SK-N-SH treated with all-trans-retinoic acid at 6 μM for 48 hours (cell line): ENCODE data around the gene FN1.
A peak's percentile ranks its signal among the peaks of the same experiment; 100 is the strongest.

Source experiments
- ATAC-seq: fragments of 200-7000 bp; cut with Tn5 transposase; 3 replicates; pipeline ENCODE4 v1.9.1; 2020; ENCODE audit warnings: mild to moderate bottlenecking, moderate library complexity
- ARNTL ChIP-seq: fragments of 450-650 bp; formaldehyde crosslinking; IDR thresholded peaks from 2 replicates; pipeline ENCODE4 v1.5.0; 2020; ENCODE audit warnings: low read depth, mild to moderate bottlenecking, moderate library complexity, borderline replicate concordance
- BACH2 ChIP-seq: fragments of 250-450 bp; sonication (Bioruptor Pico); IDR thresholded peaks from 2 replicates; pipeline ENCODE4 v1.9.0; 2021; ENCODE audit warnings: mild to moderate bottlenecking, borderline replicate concordance
- CSDC2 ChIP-seq: fragments of 250-450 bp; sonication (Bioruptor Pico); IDR thresholded peaks from 2 replicates; pipeline ENCODE4 v1.5.0; 2020; ENCODE audit warnings: mild to moderate bottlenecking, moderate library complexity
- ESRRG ChIP-seq: fragments of 250-450 bp; sonication (Bioruptor Pico); IDR thresholded peaks from 2 replicates; pipeline ENCODE4 v1.6.1; 2021; ENCODE audit warnings: mild to moderate bottlenecking
- PPARA ChIP-seq: fragments of 250-450 bp; sonication (Bioruptor Pico); IDR thresholded peaks from 2 replicates; pipeline ENCODE4 v1.5.0; 2020; ENCODE audit warnings: mild to moderate bottlenecking, borderline replicate concordance
- RARB ChIP-seq: fragments of 250-450 bp; sonication (Bioruptor Pico); IDR thresholded peaks from 2 replicates; pipeline ENCODE4 v1.8.0; 2021; ENCODE audit warnings: mild to moderate bottlenecking, moderate library complexity
- TCF4 ChIP-seq: fragments of 250-450 bp; sonication (Bioruptor Pico); IDR thresholded peaks from 2 replicates; pipeline ENCODE4 v1.8.0; 2021; ENCODE audit warnings: mild to moderate bottlenecking, moderate library complexity, borderline replicate concordance
- TOX ChIP-seq: fragments of 250-450 bp; sonication (Bioruptor Pico); IDR thresholded peaks from 2 replicates; pipeline ENCODE4 v1.8.0; 2021; ENCODE audit warnings: mild to moderate bottlenecking, moderate library complexity, borderline replicate concordance
- ZC3H10 ChIP-seq: fragments of 250-450 bp; sonication (Bioruptor Pico); IDR thresholded peaks from 2 replicates; pipeline ENCODE4 v1.5.1; 2021; ENCODE audit warnings: mild to moderate bottlenecking, moderate library complexity
- ZFP3 ChIP-seq: fragments of 250-450 bp; sonication (Bioruptor Pico); IDR thresholded peaks from 2 replicates; pipeline ENCODE4 v1.5.0; 2020; ENCODE audit warnings: mild to moderate bottlenecking, moderate library complexity
- ZFP30 ChIP-seq: fragments of 450-650 bp; formaldehyde crosslinking; IDR thresholded peaks from 2 replicates; pipeline ENCODE4 v1.5.0; 2022; ENCODE audit warnings: mild to moderate bottlenecking, moderate library complexity
- ZNF565 ChIP-seq: fragments of 450-650 bp; formaldehyde crosslinking; conservative IDR thresholded peaks from 2 replicates; pipeline ENCODE4 v1.5.0; 2020; ENCODE audit warnings: low read depth, mild to moderate bottlenecking, moderate library complexity
- ZNF70 ChIP-seq: fragments of 450-650 bp; formaldehyde crosslinking; IDR thresholded peaks from 2 replicates; pipeline ENCODE4 v1.5.0; 2020; ENCODE audit warnings: mild to moderate bottlenecking, moderate library complexity
- ZNF8 ChIP-seq: fragments of 450-650 bp; formaldehyde crosslinking; IDR thresholded peaks from 2 replicates; pipeline ENCODE4 v1.5.0; 2020; ENCODE audit warnings: mild to moderate bottlenecking, moderate library complexity
- TF ChIP-seq, protein P1 (sequence below): fragments of 250-450 bp; sonication (Bioruptor Pico); IDR thresholded peaks from 2 replicates; pipeline ENCODE4 v1.5.0; 2020; ENCODE audit warnings: mild to moderate bottlenecking, moderate library complexity
- TF ChIP-seq, protein P2 (sequence below): fragments of 250-450 bp; sonication (Bioruptor Pico); IDR thresholded peaks from 2 replicates; pipeline ENCODE4 v1.8.0; 2020; ENCODE audit warnings: mild to moderate bottlenecking, moderate library complexity, borderline replicate concordance
- TF ChIP-seq, protein P3 (sequence below): fragments of 250-450 bp; sonication (Bioruptor Pico); IDR thresholded peaks from 2 replicates; pipeline ENCODE4 v1.5.1; 2020; ENCODE audit warnings: low read depth, mild to moderate bottlenecking, moderate library complexity

FN1 gene

DNA sequence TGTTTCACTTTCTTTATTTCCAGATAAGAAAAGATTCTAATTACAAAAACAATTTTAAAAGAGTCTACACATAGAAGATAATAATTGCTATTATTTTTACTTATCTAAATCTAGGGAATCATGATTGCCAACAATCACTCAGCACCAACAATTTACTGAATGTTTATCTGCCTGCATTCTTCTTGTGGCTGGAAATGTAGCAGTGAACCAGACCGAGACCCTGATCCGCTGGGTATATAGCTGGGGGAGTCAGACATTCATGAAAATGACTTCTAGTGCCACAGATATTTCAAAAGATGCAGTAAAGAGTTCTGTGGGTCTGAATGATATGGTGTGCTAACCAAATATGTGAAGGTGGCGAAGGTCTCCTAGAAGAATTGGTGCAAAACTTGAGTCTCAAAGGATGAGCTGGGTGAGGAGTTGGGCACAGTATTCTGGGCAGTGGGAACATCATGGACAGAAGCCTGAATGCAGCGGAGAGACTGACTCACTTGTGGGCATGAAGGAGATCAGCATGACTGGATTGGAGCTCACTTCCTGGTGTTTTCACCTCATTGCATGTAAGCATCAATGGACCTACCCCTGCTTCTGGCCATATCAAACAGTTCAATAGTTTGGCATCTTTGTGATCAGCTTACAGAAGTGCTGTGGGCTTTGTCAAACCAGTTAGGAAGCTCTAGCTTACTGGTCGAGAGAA is 26.1 kb upstream of the FN1 start (continued):
- TF ChIP-seq, protein P1, sequence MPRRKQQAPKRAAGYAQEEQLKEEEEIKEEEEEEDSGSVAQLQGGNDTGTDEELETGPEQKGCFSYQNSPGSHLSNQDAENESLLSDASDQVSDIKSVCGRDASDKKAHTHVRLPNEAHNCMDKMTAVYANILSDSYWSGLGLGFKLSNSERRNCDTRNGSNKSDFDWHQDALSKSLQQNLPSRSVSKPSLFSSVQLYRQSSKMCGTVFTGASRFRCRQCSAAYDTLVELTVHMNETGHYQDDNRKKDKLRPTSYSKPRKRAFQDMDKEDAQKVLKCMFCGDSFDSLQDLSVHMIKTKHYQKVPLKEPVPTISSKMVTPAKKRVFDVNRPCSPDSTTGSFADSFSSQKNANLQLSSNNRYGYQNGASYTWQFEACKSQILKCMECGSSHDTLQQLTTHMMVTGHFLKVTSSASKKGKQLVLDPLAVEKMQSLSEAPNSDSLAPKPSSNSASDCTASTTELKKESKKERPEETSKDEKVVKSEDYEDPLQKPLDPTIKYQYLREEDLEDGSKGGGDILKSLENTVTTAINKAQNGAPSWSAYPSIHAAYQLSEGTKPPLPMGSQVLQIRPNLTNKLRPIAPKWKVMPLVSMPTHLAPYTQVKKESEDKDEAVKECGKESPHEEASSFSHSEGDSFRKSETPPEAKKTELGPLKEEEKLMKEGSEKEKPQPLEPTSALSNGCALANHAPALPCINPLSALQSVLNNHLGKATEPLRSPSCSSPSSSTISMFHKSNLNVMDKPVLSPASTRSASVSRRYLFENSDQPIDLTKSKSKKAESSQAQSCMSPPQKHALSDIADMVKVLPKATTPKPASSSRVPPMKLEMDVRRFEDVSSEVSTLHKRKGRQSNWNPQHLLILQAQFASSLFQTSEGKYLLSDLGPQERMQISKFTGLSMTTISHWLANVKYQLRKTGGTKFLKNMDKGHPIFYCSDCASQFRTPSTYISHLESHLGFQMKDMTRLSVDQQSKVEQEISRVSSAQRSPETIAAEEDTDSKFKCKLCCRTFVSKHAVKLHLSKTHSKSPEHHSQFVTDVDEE (CRISPR knock-in tag): no peak
- TF ChIP-seq CSDC2 (CRISPR knock-in tag) (no peak), TOX (CRISPR knock-in tag) (no peak), PPARA (no peak), ESRRG (CRISPR knock-in tag) (no peak), ZNF70 (CRISPR knock-in tag) (no peak), ARNTL (CRISPR knock-in tag) (no peak)
- TF ChIP-seq, all 23 proteins: peak for 0

DNA sequence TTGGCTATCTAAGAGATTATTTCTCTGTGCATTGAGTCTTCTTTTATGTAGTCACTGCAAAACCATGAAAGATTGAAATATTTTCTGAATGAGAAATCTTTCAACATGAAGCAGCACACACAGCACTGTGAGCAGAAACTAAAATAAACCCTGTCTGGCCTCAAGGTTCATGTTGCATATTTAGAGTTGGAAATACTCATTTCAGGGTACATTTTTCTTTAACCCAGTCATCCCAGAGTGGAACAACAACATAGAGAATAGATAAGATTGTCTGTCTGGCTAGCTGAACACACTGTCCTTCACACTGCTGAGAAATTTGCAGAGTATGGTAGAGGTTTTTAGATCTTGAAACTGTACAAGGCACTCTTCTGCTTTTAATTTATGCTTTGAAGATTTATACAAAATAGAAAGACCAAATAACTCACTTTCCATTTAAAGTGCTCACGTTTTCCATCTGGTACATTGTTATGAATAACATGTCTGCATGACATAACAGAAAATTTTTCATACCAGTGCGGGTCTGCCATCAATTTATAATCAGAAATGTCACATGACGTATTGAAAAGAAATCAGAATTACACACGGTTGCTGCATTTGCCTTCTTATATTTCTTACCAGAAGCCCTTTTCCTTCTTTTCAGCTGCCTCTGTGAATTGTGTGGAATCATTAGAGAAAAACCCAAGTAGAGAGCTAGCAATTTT is 25.0 kb upstream of the FN1 start:
- TF ChIP-seq TOX (CRISPR knock-in tag) (no peak), ZC3H10 (CRISPR knock-in tag) (no peak), ZNF565 (CRISPR knock-in tag) (no peak), ARNTL (CRISPR knock-in tag) (no peak), ZNF70 (CRISPR knock-in tag) (no peak), BACH2 (CRISPR knock-in tag) (no peak), ESRRG (CRISPR knock-in tag) (no peak), ZFP30 (CRISPR knock-in tag) (no peak), ZNF8 (CRISPR knock-in tag) (no peak), TCF4 (no peak), ZFP3 (CRISPR knock-in tag) (no peak), RARB (CRISPR knock-in tag) (no peak), PPARA (no peak)
- TF ChIP-seq, protein P2, sequence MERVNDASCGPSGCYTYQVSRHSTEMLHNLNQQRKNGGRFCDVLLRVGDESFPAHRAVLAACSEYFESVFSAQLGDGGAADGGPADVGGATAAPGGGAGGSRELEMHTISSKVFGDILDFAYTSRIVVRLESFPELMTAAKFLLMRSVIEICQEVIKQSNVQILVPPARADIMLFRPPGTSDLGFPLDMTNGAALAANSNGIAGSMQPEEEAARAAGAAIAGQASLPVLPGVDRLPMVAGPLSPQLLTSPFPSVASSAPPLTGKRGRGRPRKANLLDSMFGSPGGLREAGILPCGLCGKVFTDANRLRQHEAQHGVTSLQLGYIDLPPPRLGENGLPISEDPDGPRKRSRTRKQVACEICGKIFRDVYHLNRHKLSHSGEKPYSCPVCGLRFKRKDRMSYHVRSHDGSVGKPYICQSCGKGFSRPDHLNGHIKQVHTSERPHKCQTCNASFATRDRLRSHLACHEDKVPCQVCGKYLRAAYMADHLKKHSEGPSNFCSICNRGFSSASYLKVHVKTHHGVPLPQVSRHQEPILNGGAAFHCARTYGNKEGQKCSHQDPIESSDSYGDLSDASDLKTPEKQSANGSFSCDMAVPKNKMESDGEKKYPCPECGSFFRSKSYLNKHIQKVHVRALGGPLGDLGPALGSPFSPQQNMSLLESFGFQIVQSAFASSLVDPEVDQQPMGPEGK (CRISPR knock-in tag): no peak
- ATAC-seq: peak; percentile 97

DNA sequence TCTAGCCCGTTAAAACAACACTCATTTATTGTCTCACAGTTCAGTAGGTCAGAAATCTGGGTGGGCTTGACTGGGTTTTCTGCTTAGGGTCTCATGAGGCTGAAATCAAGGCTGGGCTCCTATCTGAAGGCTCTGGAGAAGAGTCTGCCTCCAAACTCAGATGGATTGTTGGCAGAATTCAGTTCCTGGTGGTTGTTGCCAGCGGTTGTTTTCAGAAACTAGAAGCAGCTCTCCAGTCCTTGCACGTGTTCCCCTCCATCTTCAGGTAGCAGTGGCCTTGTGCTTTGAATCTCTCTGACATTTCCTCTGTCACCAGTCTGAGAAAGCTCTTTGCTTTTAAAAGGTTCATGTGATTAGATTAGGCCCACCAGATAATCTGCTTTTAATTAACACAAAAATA is 20.1 kb upstream of the FN1 start:
- TF ChIP-seq, protein P3, sequence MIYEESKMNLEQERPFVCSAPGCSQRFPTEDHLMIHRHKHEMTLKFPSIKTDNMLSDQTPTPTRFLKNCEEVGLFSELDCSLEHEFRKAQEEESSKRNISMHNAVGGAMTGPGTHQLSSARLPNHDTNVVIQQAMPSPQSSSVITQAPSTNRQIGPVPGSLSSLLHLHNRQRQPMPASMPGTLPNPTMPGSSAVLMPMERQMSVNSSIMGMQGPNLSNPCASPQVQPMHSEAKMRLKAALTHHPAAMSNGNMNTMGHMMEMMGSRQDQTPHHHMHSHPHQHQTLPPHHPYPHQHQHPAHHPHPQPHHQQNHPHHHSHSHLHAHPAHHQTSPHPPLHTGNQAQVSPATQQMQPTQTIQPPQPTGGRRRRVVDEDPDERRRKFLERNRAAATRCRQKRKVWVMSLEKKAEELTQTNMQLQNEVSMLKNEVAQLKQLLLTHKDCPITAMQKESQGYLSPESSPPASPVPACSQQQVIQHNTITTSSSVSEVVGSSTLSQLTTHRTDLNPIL (CRISPR knock-in tag): no peak
- TF ChIP-seq ZFP3 (CRISPR knock-in tag): no peak
- no peak for TF ChIP-seq ZNF8 (CRISPR knock-in tag)
- no peak for TF ChIP-seq RARB (CRISPR knock-in tag)
- no peak for TF ChIP-seq ESRRG (CRISPR knock-in tag)
- TF ChIP-seq, protein P1 (CRISPR knock-in tag): no peak
- ATAC-seq: no peak
